K562 (cell line): Measurements from ENCODE around the gene MNDA. TPM values are rescaled to one million over a fixed set of nuclear protein-coding genes. Genes with fewer than 3 reads are reported as not detected.

Experiments used
- ATAC-seq: fragments of 200-7000 bp; cut with Tn5 transposase; 3 replicates; pipeline ENCODE4 v1.9.1; 2020; ENCODE audit warnings: moderate library complexity
- BruUV-seq: library from RNA; stranded (reverse); fragments of 400-500 nt; replicated peaks from 2 replicates; lab custom pipeline; 2021; lab: Mats Ljungman, UMichigan
- CTCF ChIA-PET: fragments of 300-600 bp; formaldehyde crosslinking; extraction: SDS; loops from one replicate; lab custom pipeline; 2021; ENCODE audit warnings: low intra/inter-chr PET ratio; lab: Yijun Ruan, JAX
- POLR2A ChIA-PET: fragments of 300-600, 350-650 bp; sonication (Branson Sonifier 250); formaldehyde crosslinking; extraction: SDS; loops from one replicate; lab custom pipeline; 2021; ENCODE audit warnings: antibody characterized with exemption, inconsistent platforms; lab: Yijun Ruan, JAX
- DNase-seq, 4 experiments: peaks; one replicate each; pipeline versions ENCODE4 v3.0.0 to v3.0.0-alpha.2; 2011 to 2018; ENCODE audit warnings: low spot score in 3 of 4, mixed read lengths in 3 of 4; ENCODE audit errors: extremely low read depth in 1 of 4
- FAIRE-seq: peaks from 2 replicates; lab custom pipeline; 2011; peaks lifted over from hg19 to GRCh38; lab: Jason Lieb, UNC
- H2AFZ ChIP-seq: 2 replicates; pipeline ENCODE4 v1.6.0; 2011; ENCODE audit warnings: low read depth, low read length, control low read depth, inconsistent platforms
- H3K27ac ChIP-seq: fragments of 200-600 bp; 3 replicates; pipeline ENCODE4 v1.8.0; 2011; ENCODE audit warnings: low read depth, mild to moderate bottlenecking, control low read depth, inconsistent platforms, low read length, moderate library complexity, mixed read lengths; ENCODE audit errors: extremely low read depth
- H3K27me3 ChIP-seq, 2 experiments: fragments of 300-600 bp in 1 of 2; 2 replicates in 1 of 2; 3 replicates in 1 of 2; pipeline versions ENCODE4 v1.6.0 to v1.8.0; 2011; ENCODE audit warnings: inconsistent platforms in 2 of 2, low read length in 2 of 2, mild to moderate bottlenecking in 1 of 2, mixed read lengths in 1 of 2, moderate library complexity in 1 of 2; ENCODE audit not compliant: control insufficient read depth in 2 of 2, insufficient read depth in 2 of 2
- H3K36me3 ChIP-seq: fragments of 300-600 bp; 3 replicates; pipeline ENCODE4 v1.8.0; 2011; ENCODE audit warnings: mild to moderate bottlenecking, low read length, inconsistent platforms; ENCODE audit not compliant: control insufficient read depth, insufficient read depth
- H3K4me1 ChIP-seq, 2 experiments: fragments of 200-600 bp in 1 of 2; replicated peaks in 1 of 2; 2 replicates in 1 of 2; 3 replicates in 1 of 2; pipeline versions ENCODE4 v1.5.1 to v1.8.0; 2011; ENCODE audit warnings: inconsistent platforms in 2 of 2, low read length in 2 of 2, mild to moderate bottlenecking in 1 of 2, mixed read lengths in 1 of 2, moderate library complexity in 1 of 2; ENCODE audit not compliant: control insufficient read depth in 2 of 2, insufficient read depth in 2 of 2
- H3K4me2 ChIP-seq: 2 replicates; pipeline ENCODE4 v1.6.1; 2011; ENCODE audit warnings: low read length, control low read depth, inconsistent platforms, mixed read lengths; ENCODE audit not compliant: insufficient read depth
- H3K4me3 ChIP-seq: fragments of 200-600 bp; sonication (generic), shearing (Covaris generic); 2 replicates; pipeline ENCODE4 v1.5.1; 2016; ENCODE audit warnings: control low read depth, inconsistent platforms
- H3K79me2 ChIP-seq: fragments of 200-600 bp; 3 replicates; pipeline ENCODE4 v1.8.0; 2011; ENCODE audit warnings: low read length, inconsistent platforms; ENCODE audit not compliant: control insufficient read depth, insufficient read depth
- H3K9ac ChIP-seq, 2 experiments: 2 replicates each; pipeline versions ENCODE4 v1.6.0 to v1.6.1; 2011; ENCODE audit warnings: low read depth in 2 of 2, low read length in 2 of 2, control low read depth in 1 of 2, inconsistent platforms in 1 of 2, mild to moderate bottlenecking in 1 of 2, mixed read lengths in 1 of 2; ENCODE audit not compliant: insufficient read depth in 1 of 2
- H3K9me1 ChIP-seq: one replicate; pipeline ENCODE4 v1.6.0; 2011; ENCODE audit warnings: inconsistent platforms, mild to moderate bottlenecking, low read length, moderate library complexity; ENCODE audit not compliant: control insufficient read depth, insufficient read depth
- H3K9me3 ChIP-seq: replicated peaks from 2 replicates; pipeline ENCODE4 v1.5.1; 2011; ENCODE audit warnings: low read depth, low read length, inconsistent platforms; ENCODE audit not compliant: control insufficient read depth, insufficient read depth
- H4K20me1 ChIP-seq: replicated peaks from 2 replicates; pipeline ENCODE4 v1.6.1; 2011; ENCODE audit warnings: low read length, inconsistent platforms, mixed read lengths; ENCODE audit not compliant: control insufficient read depth, insufficient read depth
- RAD21 ChIP-seq, 2 experiments: fragments of 250-450 bp in 1 of 2; fragments of 450-650 bp in 1 of 2; sonication (Bioruptor Pico) in 1 of 2; formaldehyde crosslinking in 1 of 2; IDR thresholded peaks in 1 of 2; conservative IDR thresholded peaks in 1 of 2; 2 replicates each; pipeline versions ENCODE4 v1.4.0 to v1.8.0; 2020 to 2022; ENCODE audit warnings: mild to moderate bottlenecking in 2 of 2, moderate library complexity in 1 of 2
- SMC3 ChIP-seq: conservative IDR thresholded peaks from 2 replicates; pipeline ENCODE4 v1.6.1; 2011; ENCODE audit warnings: low read depth, low read length, improper control_type of control experiment; ENCODE audit not compliant: insufficient read depth
- TAF7 ChIP-seq: fragments of 450-650 bp; IDR thresholded peaks from 2 replicates; pipeline ENCODE4 v1.6.1; 2016; ENCODE audit warnings: missing genetic modification characterization, missing compliant biosample characterization
- ZNF384 ChIP-seq: IDR thresholded peaks from 2 replicates; pipeline ENCODE4 v1.6.1; 2012; ENCODE audit warnings: low read depth, low read length, improper control_type of control experiment
- WGBS: fragments of 100-300 bp; shearing (Covaris generic); methylation state at CpG from one replicate; pipeline ENCODE4 v1.1.6; 2016; ENCODE audit warnings: low coverage, mixed read lengths; ENCODE audit not compliant: insufficient coverage; ENCODE audit errors: missing lambda C conversion rate; 5-methylcytosine and 5-hydroxymethylcytosine counted together
- in situ Hi-C: fragments of 300-500 bp; cut with MboI; formaldehyde crosslinking; loops from 4 replicates; pipeline ENCODE4 v1.15.0; 2018; ENCODE audit warnings: inconsistent platforms, mixed read lengths
- intact Hi-C: fragments of 100-400 bp; cut with micrococcal nuclease; formaldehyde crosslinking; loops from 2 replicates; pipeline ENCODE4 v1.14.2; 2022
- polyA plus RNA-seq, 8 experiments: library from polyadenylated mRNA; depleted of rRNA in 4 of 8; stranded (reverse) in 5 of 8; unstranded in 3 of 8; fragments of >200 nt; fragmentation: Nextera tagmentation in 2 of 8; fragmentation: Illumina TruSeq in 1 of 8; extraction: Ambion mirVana in 2 of 8; extraction: Trizol in 1 of 8; gene quantifications; 2 replicates each; pipeline versions ENCODE4 v1.2.1 to v1.2.3, GENCODE V29; 2011 to 2014; ENCODE audit warnings: inconsistent platforms in 1 of 8, missing spikeins in 1 of 8
- total RNA-seq, 7 experiments: library from RNA; depleted of rRNA in 6 of 7; stranded (reverse); fragments of >200 nt in 6 of 7; fragmentation: Illumina TruSeq in 2 of 7; extraction: Trizol in 2 of 7; gene quantifications; 2 replicates each; pipeline versions ENCODE4 v1.2.1 to v1.2.3, GENCODE V29; 2011 to 2021; ENCODE audit warnings: low replicate concordance in 1 of 7
- TF ChIP-seq, protein P1 (sequence below), 2 experiments: fragments of 450-650 bp; formaldehyde crosslinking in 1 of 2; IDR thresholded peaks; 2 replicates each; pipeline versions ENCODE4 v1.4.0 to v1.6.1; 2014 to 2020; ENCODE audit warnings: mild to moderate bottlenecking in 2 of 2, borderline replicate concordance in 1 of 2, low read depth in 1 of 2
- TF ChIP-seq, protein P2 (sequence below), 3 experiments: IDR thresholded peaks in 2 of 3; conservative IDR thresholded peaks in 1 of 3; 2 replicates each; pipeline ENCODE4 v1.5.1; 2011 to 2012; ENCODE audit warnings: low read length in 3 of 3, mild to moderate bottlenecking in 3 of 3, control low read depth in 2 of 3, improper control_type of control experiment in 1 of 3, inconsistent platforms in 1 of 3, low read depth in 1 of 3, mixed read lengths in 1 of 3, moderate library complexity in 1 of 3; ENCODE audit not compliant: insufficient read depth in 2 of 3
- TF ChIP-seq, protein P3 (sequence below): fragments of 450-650 bp; formaldehyde crosslinking; IDR thresholded peaks from 2 replicates; pipeline ENCODE4 v1.4.0; 2022; ENCODE audit warnings: missing genetic modification characterization

MNDA gene
- total and polyA plus RNA-seq, 9 of the 15 experiments (the other 6 are each of a cell fraction or from before 2014, with no cell fraction given) = 0.08 to 0.14 (median 0.09) TPM; not detected in 6

DNA sequence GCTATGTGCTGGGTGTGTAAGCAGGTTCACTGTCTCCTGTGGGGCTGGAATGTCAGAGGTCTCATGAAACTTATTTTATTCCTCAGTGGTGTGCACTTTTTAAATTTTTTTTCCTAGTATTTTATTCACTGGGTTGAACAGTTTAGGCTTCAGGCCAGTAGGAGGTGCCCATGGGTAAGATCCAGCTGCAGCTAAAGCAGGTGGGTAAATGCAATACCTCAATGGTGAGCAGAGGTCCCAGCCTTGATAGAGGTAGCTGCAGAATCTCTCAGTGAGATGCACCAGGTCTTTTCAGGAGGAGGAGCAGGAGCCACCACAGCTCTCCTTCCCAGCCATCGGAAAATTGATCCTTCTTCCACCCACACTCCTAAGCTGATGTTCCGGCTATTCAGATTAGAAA is 37.5 kb upstream of the MNDA start:
- Histone ChIP-seq H3K9me3 (no peaks in the 10 kb centered on the region), H2AFZ (0 out of 2 replicates have a peak overlapping the region, but pooled peaks have one; percentile 9), H3K36me3 (no peaks in the 10 kb centered on the region), H3K9ac (no peak overlapping the region), H4K20me1 (no peaks in the 10 kb centered on the region), H3K4me2 (no peak overlapping the region), H3K4me3 (no peak overlapping the region), H3K79me2 (no peaks in the 10 kb centered on the region), H3K9me1 (no peaks in the 10 kb centered on the region), H3K27me3 (no peaks in the 10 kb centered on the region), H3K27ac (no peak overlapping the region), H3K4me1 (no peaks in the 10 kb centered on the region; a peak in 1 of 5 replicates)
- FAIRE-seq = peak; percentile 40
- TF ChIP-seq SMC3 (0 out of 2 replicates have a peak, but pooled peaks have one; percentile 27), TAF7 (no peak), ZNF384 (0 out of 2 replicates have a peak, but pooled peaks have one; percentile 7), RAD21 (CRISPR knock-in tag; conservative IDR thresholded peaks at IDR 0.05 in 1 of 2, IDR thresholded peaks at IDR 0.05 in 1 of 2) (peak; percentile 44 to 74)
- TF ChIP-seq, protein P1, sequence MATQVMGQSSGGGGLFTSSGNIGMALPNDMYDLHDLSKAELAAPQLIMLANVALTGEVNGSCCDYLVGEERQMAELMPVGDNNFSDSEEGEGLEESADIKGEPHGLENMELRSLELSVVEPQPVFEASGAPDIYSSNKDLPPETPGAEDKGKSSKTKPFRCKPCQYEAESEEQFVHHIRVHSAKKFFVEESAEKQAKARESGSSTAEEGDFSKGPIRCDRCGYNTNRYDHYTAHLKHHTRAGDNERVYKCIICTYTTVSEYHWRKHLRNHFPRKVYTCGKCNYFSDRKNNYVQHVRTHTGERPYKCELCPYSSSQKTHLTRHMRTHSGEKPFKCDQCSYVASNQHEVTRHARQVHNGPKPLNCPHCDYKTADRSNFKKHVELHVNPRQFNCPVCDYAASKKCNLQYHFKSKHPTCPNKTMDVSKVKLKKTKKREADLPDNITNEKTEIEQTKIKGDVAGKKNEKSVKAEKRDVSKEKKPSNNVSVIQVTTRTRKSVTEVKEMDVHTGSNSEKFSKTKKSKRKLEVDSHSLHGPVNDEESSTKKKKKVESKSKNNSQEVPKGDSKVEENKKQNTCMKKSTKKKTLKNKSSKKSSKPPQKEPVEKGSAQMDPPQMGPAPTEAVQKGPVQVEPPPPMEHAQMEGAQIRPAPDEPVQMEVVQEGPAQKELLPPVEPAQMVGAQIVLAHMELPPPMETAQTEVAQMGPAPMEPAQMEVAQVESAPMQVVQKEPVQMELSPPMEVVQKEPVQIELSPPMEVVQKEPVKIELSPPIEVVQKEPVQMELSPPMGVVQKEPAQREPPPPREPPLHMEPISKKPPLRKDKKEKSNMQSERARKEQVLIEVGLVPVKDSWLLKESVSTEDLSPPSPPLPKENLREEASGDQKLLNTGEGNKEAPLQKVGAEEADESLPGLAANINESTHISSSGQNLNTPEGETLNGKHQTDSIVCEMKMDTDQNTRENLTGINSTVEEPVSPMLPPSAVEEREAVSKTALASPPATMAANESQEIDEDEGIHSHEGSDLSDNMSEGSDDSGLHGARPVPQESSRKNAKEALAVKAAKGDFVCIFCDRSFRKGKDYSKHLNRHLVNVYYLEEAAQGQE (IDR thresholded peaks at IDR 0.05; ENCODE audit: borderline replicate concordance) = peak; percentile 55; the same call in 1 of the 2 replicates
- TF ChIP-seq, protein P1 (CRISPR knock-in tag; IDR thresholded peaks at IDR 0.05; ENCODE audit: low read depth) = no peak
- TF ChIP-seq, protein P2, sequence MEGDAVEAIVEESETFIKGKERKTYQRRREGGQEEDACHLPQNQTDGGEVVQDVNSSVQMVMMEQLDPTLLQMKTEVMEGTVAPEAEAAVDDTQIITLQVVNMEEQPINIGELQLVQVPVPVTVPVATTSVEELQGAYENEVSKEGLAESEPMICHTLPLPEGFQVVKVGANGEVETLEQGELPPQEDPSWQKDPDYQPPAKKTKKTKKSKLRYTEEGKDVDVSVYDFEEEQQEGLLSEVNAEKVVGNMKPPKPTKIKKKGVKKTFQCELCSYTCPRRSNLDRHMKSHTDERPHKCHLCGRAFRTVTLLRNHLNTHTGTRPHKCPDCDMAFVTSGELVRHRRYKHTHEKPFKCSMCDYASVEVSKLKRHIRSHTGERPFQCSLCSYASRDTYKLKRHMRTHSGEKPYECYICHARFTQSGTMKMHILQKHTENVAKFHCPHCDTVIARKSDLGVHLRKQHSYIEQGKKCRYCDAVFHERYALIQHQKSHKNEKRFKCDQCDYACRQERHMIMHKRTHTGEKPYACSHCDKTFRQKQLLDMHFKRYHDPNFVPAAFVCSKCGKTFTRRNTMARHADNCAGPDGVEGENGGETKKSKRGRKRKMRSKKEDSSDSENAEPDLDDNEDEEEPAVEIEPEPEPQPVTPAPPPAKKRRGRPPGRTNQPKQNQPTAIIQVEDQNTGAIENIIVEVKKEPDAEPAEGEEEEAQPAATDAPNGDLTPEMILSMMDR (IDR thresholded peaks at IDR 0.05 in 2 of 3, conservative IDR thresholded peaks at IDR 0.05 in 1 of 3; ENCODE audit: insufficient read depth in 2 of 3, low read depth in 1 of 3, low read length in 3 of 3) = peak; percentile 60 to 68 (median 67)
- TF ChIP-seq, protein P3, sequence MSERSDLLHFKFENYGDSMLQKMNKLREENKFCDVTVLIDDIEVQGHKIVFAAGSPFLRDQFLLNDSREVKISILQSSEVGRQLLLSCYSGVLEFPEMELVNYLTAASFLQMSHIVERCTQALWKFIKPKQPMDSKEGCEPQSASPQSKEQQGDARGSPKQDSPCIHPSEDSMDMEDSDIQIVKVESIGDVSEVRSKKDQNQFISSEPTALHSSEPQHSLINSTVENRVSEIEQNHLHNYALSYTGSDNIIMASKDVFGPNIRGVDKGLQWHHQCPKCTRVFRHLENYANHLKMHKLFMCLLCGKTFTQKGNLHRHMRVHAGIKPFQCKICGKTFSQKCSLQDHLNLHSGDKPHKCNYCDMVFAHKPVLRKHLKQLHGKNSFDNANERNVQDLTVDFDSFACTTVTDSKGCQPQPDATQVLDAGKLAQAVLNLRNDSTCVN = no peak
- ATAC-seq = peak; percentile 91
- in situ Hi-C loops = loop anchor here (10.0 kb wide), 1 partner anchor 201 kb away; no protein-coding TSS in a partner anchor
- intact Hi-C loops = loop anchor here (1.0 kb wide), 1 partner anchor 205 kb away; no protein-coding TSS in a partner anchor
- ChIA-PET POLR2A (interaction anchor here (1.3 kb wide), 1 partner anchor 25 kb away, joined by 5 read pairs; no protein-coding TSS in a partner anchor), CTCF (interaction anchor here (0.9 kb wide), 1 partner anchor 205 kb away, joined by 4 read pairs; no protein-coding TSS in a partner anchor)
- no TSS peak for BruUV-seq
- WGBS = 85% methylated on average over 2 of the region's 2 CpGs
- DNase-seq = peak in 2 of 4 experiments; percentile 21 to 57
